ENCODE data around the gene SLITRK3. TPM values are rescaled to one million over a fixed set of nuclear protein-coding genes. Genes with fewer than 3 reads are reported as not detected.
"Not testable (repeated sequence)": the region's sequence is repeated elsewhere in the genome, so short reads cannot be mapped to it uniquely, and the experiment has no call there.

Gene SLITRK3
- total RNA-seq, 1 experiment from 2014 or later, result not detected

GRCh38 chr3:165139918-165140317, 56.3 kb downstream of the SLITRK3 start:
- H3K36me3 ChIP-seq (ENCODE audit: control insufficient read depth in 1 of 2, insufficient read depth in 2 of 2, low read length in 2 of 2); H4K20me1 ChIP-seq (ENCODE audit: insufficient read depth); DNase-seq (ENCODE audit: low read depth, low spot score); H3K27me3 ChIP-seq (ENCODE audit: insufficient read depth, low read length); intact Hi-C loops (cut with micrococcal nuclease); BruUV-seq (replicated peaks); H3K4me1 ChIP-seq (ENCODE audit: control insufficient read depth in 1 of 2, insufficient read depth in 2 of 2, low read length in 2 of 2); CTCF ChIA-PET; RAD21 ChIA-PET (ENCODE audit: low non-redundant PET in 1 of 2, low total read pairs in 2 of 2, uncharacterized antibody in 2 of 2, unreplicated experiment in 2 of 2); H3K4me3 ChIP-seq (replicated peaks in 1 of 2; ENCODE audit: low read depth in 1 of 2, low read length in 2 of 2); POLR2A ChIA-PET; H3K9me3 ChIP-seq (ENCODE audit: control insufficient read depth in 1 of 2, insufficient read depth in 1 of 2, low read depth in 1 of 2, low read length in 2 of 2); ATAC-seq; H3K79me2 ChIP-seq (ENCODE audit: insufficient read depth, low read length); H3K4me2 ChIP-seq (ENCODE audit: low read length); H2AFZ ChIP-seq (ENCODE audit: low read depth, low read length, poor library complexity, severe bottlenecking); H3K27ac ChIP-seq (ENCODE audit: low read depth, low read length); H3K9ac ChIP-seq (ENCODE audit: low read length); H3K9me2 ChIP-seq (ENCODE audit: insufficient read depth): not testable (repeated sequence)

Other genes with a start within 250 kb of the SLITRK3 start
- gene SI, start 117.9 kb downstream of the SLITRK3 start, total RNA-seq (2021; ENCODE audit: unreplicated experiment), result not detected